HUDEP-2 (cell line): ENCODE data around the gene CABYR.

Source experiments
- DNase-seq, 76 experiments: peaks; one replicate each; lab custom pipeline; 2025; ENCODE audit not compliant: unreplicated experiment in 76 of 76; lab: John Stamatoyannopoulos, UW

CABYR gene

GRCh38 chr18:24189007-24189528 lies 50.2 kb downstream of the CABYR start:
- DNase-seq: peak in 1 of 76 experiments; percentile 1

GRCh38 chr18:24189664-24190346 lies 50.9 kb downstream of the CABYR start:
- DNase-seq: no peak

GRCh38 chr18:24190590-24190989 lies 51.7 kb downstream of the CABYR start:
- no peak for DNase-seq

GRCh38 chr18:24195296-24196053 lies 56.6 kb downstream of the CABYR start:
- DNase-seq: no peak

- DNase-seq: no peak
These were observed 57.9 kb downstream of the CABYR start for GRCh38 chr18:24196764-24197163.

- no peak for DNase-seq
These were observed 58.5 kb downstream of the CABYR start for GRCh38 chr18:24197412-24197811.

- DNase-seq: no peak
These were observed 59.6 kb downstream of the CABYR start for GRCh38 chr18:24198461-24198860.

- no peak for DNase-seq
These were observed 60.6 kb downstream of the CABYR start for GRCh38 chr18:24199372-24199962.

- DNase-seq: peak in 3 of 76 experiments; percentile 7 to 14 (median 12)
These were observed 61.8 kb downstream of the CABYR start for GRCh38 chr18:24200494-24201290.

- no peak for DNase-seq
These were observed 63.1 kb downstream of the CABYR start for GRCh38 chr18:24201699-24202687.

GRCh38 chr18:24204904-24205303 lies 66.0 kb downstream of the CABYR start:
- DNase-seq: no peak

GRCh38 chr18:24208270-24209035 lies 69.6 kb downstream of the CABYR start:
- DNase-seq: no peak

GRCh38 chr18:24209558-24209957 lies 70.7 kb downstream of the CABYR start:
- DNase-seq: no peak
